Right lobe of liver (tissue), 6 donors: ENCODE results near the gene ZNF521. TPM values are rescaled to one million over a fixed set of nuclear protein-coding genes. Genes with fewer than 3 reads are reported as not detected.

Experiments
- ATAC-seq, 4 donors: fragments of 200-7000 bp; cut with Tn5 transposase; one replicate each; pipeline ENCODE4 v1.9.1; 2020; ENCODE audit warnings: mild to moderate bottlenecking in 4 of 4, moderate library complexity in 4 of 4
- DNase-seq, 3 donors: peaks; one replicate each; pipeline ENCODE4 v3.0.0-alpha.2; 2020
- H3K27ac ChIP-seq, 3 donors: fragments of 200-600 bp; one replicate each; pipeline ENCODE4 v1.8.0; 2022
- H3K27me3 ChIP-seq, 2 donors: fragments of 200-600 bp; one replicate each; pipeline ENCODE4 v1.8.0; 2022
- H3K36me3 ChIP-seq, 4 donors: fragments of 200-600 bp; sonication (generic) in 1 of 4; one replicate each; pipeline versions ENCODE4 v1.5.1 to v1.8.0; 2017 to 2022; ENCODE audit warnings: control low read depth in 1 of 4
- H3K4me1 ChIP-seq, 4 donors: fragments of 200-600 bp; sonication (generic) in 1 of 4; one replicate each; pipeline versions ENCODE4 v1.5.1 to v1.8.0; 2017 to 2022; ENCODE audit warnings: control low read depth in 1 of 4
- H3K4me3 ChIP-seq, 3 donors: fragments of 200-600 bp; one replicate each; pipeline ENCODE4 v1.8.0; 2022
- H3K9me3 ChIP-seq, 4 donors: fragments of 200-600 bp; sonication (generic) in 1 of 4; one replicate each; pipeline versions ENCODE4 v1.5.1 to v1.8.0; 2017 to 2022; ENCODE audit warnings: control low read depth in 1 of 4
- POLR2A ChIP-seq: fragments of 450-650 bp; IDR thresholded peaks from one replicate; pipeline ENCODE4 v1.6.1; 2017; ENCODE audit warnings: antibody characterized with exemption, mild to moderate bottlenecking
- WGBS: methylation state at CpG from one replicate; pipeline ENCODE4 v1.1.6; 2018; ENCODE audit warnings: low coverage, low lambda C conversion rate; ENCODE audit not compliant: insufficient coverage; ENCODE audit errors: missing lambda C conversion rate; 5-methylcytosine and 5-hydroxymethylcytosine counted together
- intact Hi-C, 2 donors: fragments of 100-400 bp; cut with DNase I; formaldehyde crosslinking; loops; one replicate each; pipeline versions ENCODE4 v1.11.2 to v1.14.1; 2022
- total RNA-seq, 6 experiments: library from RNA; depleted of rRNA in 2 of 6; stranded (reverse); fragments of >200 nt in 2 of 6; fragmentation: NEBNext Ultra II Directional in 3 of 6; extraction: Animal tissue kit (Norgen Biotek cat#: 25700) in 3 of 6; gene quantifications; one replicate each; pipeline versions ENCODE4 v1.1.0 to v1.2.4, GENCODE V29; 2016 to 2023
- TF ChIP-seq, protein P1 (sequence below), 4 donors: fragments of 200-600 bp in 3 of 4; fragments of 450-650 bp in 1 of 4; IDR thresholded peaks; one replicate each; pipeline versions ENCODE4 v1.5.1 to v1.8.0; 2016 to 2022; ENCODE audit warnings: antibody characterized with exemption in 4 of 4, mild to moderate bottlenecking in 2 of 4
- donor health status: DM: no; HTN: yes; CAD: no.
- donor health status: DM: no; HTN: no; CAD: no.
- donor health status: DM: no; HTN: no; CAD: no.
- donor health status: DM: no; HTN: yes; CAD: no.
- donor health status: DM: no; HTN: yes; CAD: no.

Gene ZNF521
- total RNA-seq, 6 experiments from 2014 or later = 0.31 to 2.9 (median 1.3) TPM

DNA sequence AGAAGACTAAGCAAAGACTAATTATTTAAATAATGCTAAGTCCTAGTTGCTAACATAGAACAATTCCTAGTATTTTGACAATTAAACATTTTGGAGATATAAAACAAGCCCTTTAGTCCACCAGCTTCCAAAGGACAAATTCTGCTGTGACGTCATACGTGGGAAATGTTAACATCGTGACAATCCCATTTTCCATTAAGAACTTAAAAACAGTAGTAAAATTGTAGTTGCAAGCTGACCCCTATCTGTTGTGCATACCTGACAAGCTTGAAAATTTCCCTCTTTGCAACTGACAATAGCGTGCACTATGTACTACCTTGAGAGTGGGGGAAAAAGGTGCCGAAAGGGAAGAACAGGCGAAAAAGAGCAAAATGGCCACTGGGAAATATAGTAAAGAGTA, 279.8 kb downstream of the ZNF521 start:
- Histone ChIP-seq H3K4me3 (no peak overlapping the region), H3K4me1 (no peaks in the 10 kb centered on the region), H3K36me3 (no peaks in the 10 kb centered on the region), H3K27ac (no peak overlapping the region), H3K9me3 (no peaks in the 10 kb centered on the region), H3K27me3 (no peaks in the 10 kb centered on the region)
- ATAC-seq = no peak
- no peak for TF ChIP-seq POLR2A
- TF ChIP-seq, protein P1, sequence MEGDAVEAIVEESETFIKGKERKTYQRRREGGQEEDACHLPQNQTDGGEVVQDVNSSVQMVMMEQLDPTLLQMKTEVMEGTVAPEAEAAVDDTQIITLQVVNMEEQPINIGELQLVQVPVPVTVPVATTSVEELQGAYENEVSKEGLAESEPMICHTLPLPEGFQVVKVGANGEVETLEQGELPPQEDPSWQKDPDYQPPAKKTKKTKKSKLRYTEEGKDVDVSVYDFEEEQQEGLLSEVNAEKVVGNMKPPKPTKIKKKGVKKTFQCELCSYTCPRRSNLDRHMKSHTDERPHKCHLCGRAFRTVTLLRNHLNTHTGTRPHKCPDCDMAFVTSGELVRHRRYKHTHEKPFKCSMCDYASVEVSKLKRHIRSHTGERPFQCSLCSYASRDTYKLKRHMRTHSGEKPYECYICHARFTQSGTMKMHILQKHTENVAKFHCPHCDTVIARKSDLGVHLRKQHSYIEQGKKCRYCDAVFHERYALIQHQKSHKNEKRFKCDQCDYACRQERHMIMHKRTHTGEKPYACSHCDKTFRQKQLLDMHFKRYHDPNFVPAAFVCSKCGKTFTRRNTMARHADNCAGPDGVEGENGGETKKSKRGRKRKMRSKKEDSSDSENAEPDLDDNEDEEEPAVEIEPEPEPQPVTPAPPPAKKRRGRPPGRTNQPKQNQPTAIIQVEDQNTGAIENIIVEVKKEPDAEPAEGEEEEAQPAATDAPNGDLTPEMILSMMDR (IDR thresholded peaks at IDR 0.05) = no peak
- 66% methylated on average over 6 of the region's 6 CpGs for WGBS
- DNase-seq = no peak
- intact Hi-C loops = no loop called here

- H3K4me3 ChIP-seq = no peak overlapping the region
- intact Hi-C loops = no loop called here
- TF ChIP-seq POLR2A = no peak
- TF ChIP-seq, protein P1 (IDR thresholded peaks at IDR 0.05) = no peak
- no peaks in the 10 kb centered on the region for H3K27me3 ChIP-seq
- H3K9me3 ChIP-seq = no peaks in the 10 kb centered on the region
- no peak for DNase-seq
- ATAC-seq = no peak
- 66% methylated on average over 5 of the region's 5 CpGs for WGBS
- no peaks in the 10 kb centered on the region for H3K4me1 ChIP-seq
- H3K27ac ChIP-seq = no peak overlapping the region
- H3K36me3 ChIP-seq = no peaks in the 10 kb centered on the region
These were observed 284.5 kb downstream of the ZNF521 start for GRCh38 chr18:25067275-25068025.

- no peak for DNase-seq
- intact Hi-C loops = no loop called here
- Histone ChIP-seq H3K27me3 (no peaks in the 10 kb centered on the region), H3K36me3 (no peaks in the 10 kb centered on the region), H3K4me3 (no peak overlapping the region), H3K9me3 (no peaks in the 10 kb centered on the region), H3K4me1 (no peaks in the 10 kb centered on the region), H3K27ac (no peak overlapping the region)
- WGBS = 37% methylated on average over 3 of the region's 3 CpGs
- no peak for TF ChIP-seq POLR2A
- TF ChIP-seq, protein P1 (IDR thresholded peaks at IDR 0.05) = no peak
- no peak for ATAC-seq
These were observed 285.4 kb downstream of the ZNF521 start for GRCh38 chr18:25066516-25066915.

- WGBS = 100% methylated on average over 1 of the region's 1 CpG
- TF ChIP-seq POLR2A = no peak
- TF ChIP-seq, protein P1 (IDR thresholded peaks at IDR 0.05) = no peak
- DNase-seq = no peak
- intact Hi-C loops = no loop called here
- Histone ChIP-seq H3K4me3 (no peak overlapping the region), H3K36me3 (no peaks in the 10 kb centered on the region), H3K9me3 (no peaks in the 10 kb centered on the region), H3K27ac (no peak overlapping the region), H3K4me1 (no peaks in the 10 kb centered on the region), H3K27me3 (no peaks in the 10 kb centered on the region)
- no peak for ATAC-seq
These were observed 289.2 kb downstream of the ZNF521 start for GRCh38 chr18:25062720-25063119.
